ENCODE data around the gene ABHD17A.

The ABHD17A gene

DNA sequence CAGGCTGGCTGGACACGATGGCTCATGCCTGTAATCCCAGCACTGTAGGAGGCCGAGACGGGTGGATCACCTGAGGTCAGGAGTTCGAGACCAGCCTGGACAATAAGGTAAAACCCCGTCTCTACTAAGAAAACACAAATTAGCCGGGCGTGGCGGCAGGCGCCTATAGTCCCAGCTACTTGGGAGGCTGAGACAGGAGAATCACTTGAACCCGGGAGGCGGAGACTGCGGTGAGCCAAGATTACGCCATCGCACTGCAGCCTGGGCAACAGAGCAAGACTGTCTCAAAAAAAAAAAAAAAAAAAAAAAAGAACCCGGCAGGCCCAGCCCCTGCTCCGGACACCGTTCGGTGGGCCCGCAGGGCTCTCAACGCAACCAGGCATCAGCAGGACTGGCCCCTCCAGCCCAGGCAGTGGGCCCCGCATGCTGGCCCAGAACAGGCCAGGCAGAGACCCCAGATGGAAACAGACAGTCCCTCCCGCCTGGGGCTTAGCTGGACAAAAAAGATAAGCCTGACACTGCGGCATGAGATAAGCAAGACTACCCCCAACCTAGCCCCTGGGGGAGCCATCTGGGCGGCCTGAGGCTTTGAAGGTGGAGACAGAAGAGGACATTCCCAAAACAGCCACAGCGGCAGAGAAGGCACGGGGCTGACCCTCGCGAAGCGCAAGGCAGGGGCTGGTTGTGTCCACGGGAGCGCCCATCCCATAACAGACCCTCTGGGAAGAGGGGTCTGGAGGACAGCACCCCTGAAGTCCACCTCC is 48.7 kb downstream of the ABHD17A start:
- DNase-seq = no peak

DNA sequence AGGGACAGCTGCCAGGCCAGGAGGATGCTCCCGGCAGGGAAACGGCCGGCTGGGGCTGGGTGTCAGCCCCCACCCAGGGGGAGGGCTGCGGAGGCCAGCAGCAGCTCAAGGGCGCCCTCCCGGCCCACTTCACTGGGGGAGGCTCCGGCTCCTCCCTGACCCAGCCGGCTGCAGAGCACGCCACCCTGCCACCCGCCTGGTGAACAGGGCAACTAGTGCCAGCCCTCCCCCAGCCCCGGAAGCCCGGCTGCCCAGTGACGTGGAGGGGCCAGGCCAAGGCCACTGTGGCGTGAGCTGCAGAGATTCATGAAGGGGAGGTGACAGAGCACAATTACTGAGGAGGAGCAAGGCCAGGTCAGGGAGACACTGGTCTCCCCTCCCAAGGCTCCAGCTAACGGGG is 51.8 kb downstream of the ABHD17A start:
- no peak for DNase-seq

DNA sequence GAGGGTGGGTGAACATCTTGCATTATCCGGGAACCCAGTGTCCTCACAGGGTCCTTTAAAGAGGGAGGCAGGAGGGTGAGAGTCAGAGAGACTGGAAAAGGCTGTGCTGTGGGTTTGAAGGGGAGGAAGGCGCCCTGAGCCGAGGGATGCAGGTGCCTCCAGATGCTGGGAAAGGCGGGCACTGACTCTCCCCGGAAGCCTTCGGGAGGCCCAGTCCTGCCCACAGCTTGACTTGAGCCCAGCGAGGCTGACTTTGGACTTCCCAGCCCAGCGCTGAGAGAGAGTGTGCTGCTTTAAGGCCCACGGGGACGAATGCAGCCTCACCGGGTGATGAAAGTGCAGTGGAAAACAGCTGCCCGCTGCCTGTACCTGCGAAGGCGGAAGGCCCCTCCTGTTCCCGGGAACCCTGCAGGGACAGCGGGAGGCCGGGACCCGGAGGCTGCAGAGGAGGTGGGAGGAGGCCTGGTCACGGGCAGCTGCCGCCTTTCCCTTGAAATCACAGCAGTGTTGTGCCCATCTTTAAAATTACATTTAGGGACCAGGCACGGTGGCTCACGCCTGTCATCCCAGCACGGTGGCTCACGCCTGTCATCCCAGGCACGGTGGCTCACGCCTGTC is 53.1 kb downstream of the ABHD17A start:
- DNase-seq = no peak

DNA sequence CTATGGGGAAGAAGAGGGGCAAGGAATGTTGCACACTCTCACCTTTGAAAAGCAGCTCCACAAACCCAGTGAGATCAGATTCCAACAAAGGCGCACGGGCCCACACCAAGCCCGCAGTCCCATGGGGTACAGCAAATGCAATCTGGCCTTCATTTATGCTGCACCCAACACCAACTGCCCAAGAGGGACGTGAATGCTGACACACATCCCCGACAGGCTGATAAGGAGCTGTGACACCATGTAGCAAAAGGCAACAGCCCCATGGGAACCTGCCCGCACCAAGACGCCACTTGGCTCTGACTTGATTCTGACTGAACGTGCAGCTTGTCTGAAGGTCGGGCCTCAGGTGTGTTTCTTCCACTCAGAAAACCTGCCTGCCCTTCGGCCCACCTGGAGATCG is 54.3 kb downstream of the ABHD17A start:
- DNase-seq = no peak

DNA sequence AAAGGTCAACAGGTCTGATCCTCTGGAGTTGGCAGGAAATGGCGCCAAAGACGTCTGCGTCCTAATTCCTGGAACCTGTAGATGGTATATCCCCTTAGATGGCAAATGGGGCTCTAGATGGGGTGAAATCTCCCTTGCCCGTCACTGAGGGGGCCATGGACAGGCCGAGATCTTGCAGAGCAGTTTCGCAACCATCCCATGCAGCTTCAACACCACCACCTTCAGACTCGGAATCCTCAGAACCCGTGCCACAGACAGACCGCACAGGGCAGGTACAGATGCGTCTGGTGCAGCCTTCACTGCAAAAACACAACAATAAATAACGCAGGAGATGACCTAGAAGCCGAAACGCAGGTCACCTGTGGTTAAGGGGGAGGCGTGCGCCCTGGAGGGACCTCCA is 54.7 kb downstream of the ABHD17A start:
- DNase-seq = no peak

DNA sequence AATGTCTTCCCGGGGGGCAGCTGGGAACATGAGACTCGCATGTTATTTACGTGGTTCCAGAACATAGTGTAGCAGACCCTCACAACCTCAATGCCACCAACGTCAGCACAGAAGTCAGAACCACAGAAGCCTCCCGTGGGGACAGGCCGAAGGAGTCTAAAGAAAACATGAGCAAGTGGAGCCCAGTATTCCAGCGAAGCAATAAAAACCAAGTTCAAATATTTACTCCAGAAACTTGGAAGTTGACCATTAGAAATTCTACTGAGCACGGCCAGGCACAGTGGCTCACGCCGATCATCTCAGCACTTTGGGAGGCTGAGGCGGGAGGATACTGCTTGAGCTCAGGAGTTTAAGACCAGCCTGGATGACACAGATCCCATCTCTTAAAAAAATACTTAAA is 55.3 kb downstream of the ABHD17A start:
- DNase-seq = no peak

DNA sequence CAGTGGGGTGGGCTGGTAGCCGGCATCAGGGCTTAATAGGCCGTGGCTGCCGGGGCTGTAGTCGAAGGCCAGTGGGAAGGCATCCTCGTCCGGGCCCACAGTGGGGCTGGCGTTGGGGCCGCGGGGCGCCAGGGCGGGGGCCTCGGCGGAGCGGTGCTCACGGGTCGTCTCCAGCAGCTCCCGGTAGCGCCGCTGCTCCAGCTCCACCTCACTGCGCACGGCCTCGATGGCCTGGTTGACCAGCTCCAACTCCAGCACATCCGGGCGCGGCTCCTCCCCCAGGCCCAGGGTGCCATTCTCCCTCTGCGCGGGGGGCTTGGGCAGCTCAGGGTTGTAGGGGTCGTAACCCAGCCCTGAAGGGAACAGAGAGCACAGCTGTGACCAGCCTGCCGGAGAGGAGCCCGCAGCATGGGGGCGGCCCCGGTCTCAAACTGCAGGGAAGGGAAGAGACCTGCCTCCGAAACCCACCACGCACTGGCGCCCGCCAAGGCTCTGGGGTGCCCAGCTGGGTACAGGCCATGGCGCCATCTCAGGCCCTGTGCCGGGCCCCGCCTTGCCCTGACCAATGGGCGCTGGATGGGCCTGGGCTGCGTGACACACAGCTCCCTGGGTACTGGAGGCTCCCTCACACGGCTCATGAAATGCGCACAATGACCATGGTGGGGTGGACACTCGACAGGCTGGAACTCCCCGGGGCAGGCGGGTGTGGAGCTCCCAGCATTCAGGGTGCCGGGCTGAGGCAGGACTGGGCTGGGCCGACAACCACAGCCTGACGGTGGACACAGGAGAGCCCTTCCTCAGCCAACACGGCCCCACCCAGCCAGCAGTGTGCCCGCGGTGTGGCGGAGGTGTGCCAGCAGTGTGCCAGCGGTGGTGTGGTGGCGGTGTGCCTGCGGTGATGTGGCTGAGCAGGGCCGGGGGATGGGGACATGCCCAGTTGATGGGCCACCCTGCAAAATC is 56.7 kb downstream of the ABHD17A start:
- no peak for DNase-seq

DNA sequence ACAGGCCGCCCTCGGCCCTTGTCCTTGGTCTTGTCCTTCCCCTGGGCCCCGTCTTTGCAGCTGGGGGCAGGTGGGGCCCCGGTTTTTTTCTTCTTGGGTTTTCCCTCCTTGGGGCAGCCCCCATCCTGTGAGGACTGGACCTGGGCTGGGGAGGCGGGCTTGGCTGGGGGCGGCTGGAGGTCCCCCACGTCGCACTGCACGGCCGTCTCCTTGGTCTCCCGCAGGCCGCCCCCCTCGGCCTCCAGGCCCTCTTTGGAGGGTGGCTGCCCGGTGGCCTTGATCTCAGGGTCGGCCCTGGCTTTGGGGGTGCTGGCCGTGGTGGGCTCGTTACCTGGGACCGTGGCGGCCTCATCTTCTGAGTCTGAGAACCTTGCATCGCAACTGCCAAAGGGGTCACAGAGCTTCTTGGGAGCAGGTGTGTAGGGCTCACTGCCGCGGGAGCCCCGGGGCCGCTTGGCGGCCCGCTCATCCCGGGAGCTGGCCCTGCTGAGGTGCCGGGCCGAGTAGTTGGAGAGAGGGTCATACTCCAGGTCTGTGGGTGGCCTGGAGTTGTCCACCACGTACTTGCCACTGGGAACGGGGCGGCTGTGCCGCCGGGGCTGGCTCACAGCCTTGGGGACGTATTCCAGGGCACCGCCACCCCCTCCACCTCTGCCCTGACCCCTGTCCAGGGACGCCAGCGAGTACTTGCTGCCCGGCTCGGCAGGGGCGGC is 57.6 kb downstream of the ABHD17A start:
- DNase-seq = no peak

Measured in NCI-H187 (cell line).